Activated T-cell treated with anti-CD3 and anti-CD28 coated beads, Interleukin-2, amount 50 U/mL, for 72 hours (primary cell): ENCODE measurements around the gene TNS3. TPM values are rescaled to one million over a fixed set of nuclear protein-coding genes. Genes with fewer than 3 reads are reported as not detected.

Experiments
- ATAC-seq, 2 donors: fragments of 150-1000 bp; cut with Tn5 transposase; replicated peaks in 1 of 2; 2 replicates each; pipeline ENCODE4 v1.10.0; 2021; ENCODE audit warnings: moderate library complexity in 2 of 2, mild to moderate bottlenecking in 1 of 2
- DNase-seq, 2 donors: peaks; one replicate each; pipeline ENCODE4 v3.0.0; 2021 to 2022; ENCODE audit warnings: mixed read lengths in 1 of 2
- H3K27ac Mint-ChIP-seq: one replicate; pipeline ENCODE4 v1.8.0; 2022; ENCODE audit warnings: mild to moderate bottlenecking, moderate library complexity, mixed read lengths
- H3K27me3 Mint-ChIP-seq: one replicate; pipeline ENCODE4 v1.8.0; 2022; ENCODE audit warnings: low read depth, mixed read lengths
- H3K36me3 Mint-ChIP-seq, 2 donors: one replicate each; pipeline ENCODE4 v1.8.0; 2022; ENCODE audit warnings: mixed read lengths in 2 of 2, mild to moderate bottlenecking in 1 of 2; ENCODE audit not compliant: insufficient read depth in 2 of 2
- H3K4me1 Mint-ChIP-seq: one replicate; pipeline ENCODE4 v1.8.0; 2022; ENCODE audit warnings: low read depth, mixed read lengths
- H3K4me3 Mint-ChIP-seq, 2 donors: one replicate each; pipeline ENCODE4 v1.8.0; 2022; ENCODE audit warnings: mild to moderate bottlenecking in 2 of 2, mixed read lengths in 2 of 2, moderate library complexity in 2 of 2
- H3K9me3 Mint-ChIP-seq, 2 donors: one replicate each; pipeline ENCODE4 v1.8.0; 2022; ENCODE audit warnings: mixed read lengths in 2 of 2
- total RNA-seq, 2 donors: library from RNA; stranded (reverse); gene quantifications; one replicate each; pipeline ENCODE4 v1.2.3, GENCODE V29; 2022

Gene TNS3
- total RNA-seq, 2 donors from 2014 or later: 0.29 to 1.2 TPM

DNA sequence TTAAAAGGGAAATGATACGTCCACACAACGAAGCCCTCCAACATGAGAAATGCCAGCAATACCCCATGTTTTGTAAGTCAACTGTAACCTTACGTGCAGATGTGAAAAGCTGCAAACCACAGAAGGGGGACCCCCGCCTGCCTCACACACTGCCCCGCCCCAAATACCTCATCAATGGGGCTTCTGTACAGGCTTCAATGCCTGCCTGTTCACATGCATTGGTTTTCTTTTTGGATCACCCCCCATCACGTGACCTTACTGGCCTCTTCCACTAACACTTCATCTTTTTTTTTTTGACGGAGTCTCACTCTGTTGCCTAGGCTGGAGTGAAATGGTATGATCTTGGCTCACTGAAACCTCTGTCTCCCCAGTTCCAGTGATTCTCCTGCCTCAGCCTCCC lies 224.0 kb downstream of the TNS3 start:
- no peaks in the 10 kb centered on the region for H3K9me3 Mint-ChIP-seq
- no peaks in the 10 kb centered on the region for H3K27me3 Mint-ChIP-seq
- ATAC-seq (no peak), DNase-seq (peak in 1 of 2 donors; percentile 12)
- H3K36me3 Mint-ChIP-seq: no peaks in the 10 kb centered on the region
- no peaks in the 10 kb centered on the region for H3K4me1 Mint-ChIP-seq
- no peak overlapping the region for H3K4me3 Mint-ChIP-seq
- peak overlapping the region; percentile 18 for H3K27ac Mint-ChIP-seq

DNA sequence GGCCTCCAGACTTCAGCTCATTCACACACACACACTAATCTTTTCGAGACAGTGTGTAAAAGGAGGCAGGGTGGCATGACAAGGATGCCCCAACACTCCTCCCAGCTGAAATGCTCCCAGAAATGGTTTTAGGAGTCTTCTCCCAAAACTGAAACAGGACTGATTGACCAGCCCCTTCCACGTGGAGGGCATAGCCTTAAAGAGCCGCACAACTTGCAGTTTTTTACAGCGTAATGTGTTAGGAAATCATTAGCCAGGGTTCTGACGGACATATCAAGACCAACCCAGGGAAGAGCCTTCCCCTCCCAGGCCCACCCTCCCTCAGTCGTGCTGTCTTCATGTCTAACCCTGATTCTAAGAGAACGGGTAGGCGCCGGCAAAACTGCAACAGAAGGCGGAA lies 224.6 kb downstream of the TNS3 start:
- ATAC-seq (no peak), DNase-seq (no peak)
- H3K4me3 Mint-ChIP-seq: no peak overlapping the region
- H3K27me3 Mint-ChIP-seq: no peaks in the 10 kb centered on the region
- no peak overlapping the region for H3K27ac Mint-ChIP-seq
- no peaks in the 10 kb centered on the region for H3K9me3 Mint-ChIP-seq
- H3K4me1 Mint-ChIP-seq: no peaks in the 10 kb centered on the region
- H3K36me3 Mint-ChIP-seq: no peaks in the 10 kb centered on the region

DNA sequence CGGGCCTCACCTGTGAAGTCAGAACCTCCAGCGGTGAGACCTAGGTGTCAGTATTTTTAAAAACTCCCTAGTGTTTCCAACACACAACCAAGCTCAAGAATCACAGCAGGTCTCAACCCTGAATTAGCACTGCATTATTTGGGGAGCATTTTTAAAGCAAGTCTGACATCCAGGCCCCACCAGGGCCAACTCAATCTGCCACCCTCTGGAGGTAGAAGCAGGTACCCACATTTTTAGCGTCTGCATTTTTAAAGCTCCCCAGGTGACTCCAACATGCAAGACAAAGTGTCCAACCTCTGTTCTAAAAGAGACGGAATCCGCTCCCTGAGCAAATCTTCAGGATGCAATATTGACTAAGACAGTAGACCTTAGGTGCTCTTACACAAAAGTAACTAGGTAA lies 225.7 kb downstream of the TNS3 start:
- no peaks in the 10 kb centered on the region for H3K4me1 Mint-ChIP-seq
- no peak overlapping the region for H3K27ac Mint-ChIP-seq
- ATAC-seq (no peak), DNase-seq (no peak)
- no peak overlapping the region for H3K4me3 Mint-ChIP-seq
- no peaks in the 10 kb centered on the region for H3K27me3 Mint-ChIP-seq
- H3K36me3 Mint-ChIP-seq: no peaks in the 10 kb centered on the region
- H3K9me3 Mint-ChIP-seq: no peaks in the 10 kb centered on the region

DNA sequence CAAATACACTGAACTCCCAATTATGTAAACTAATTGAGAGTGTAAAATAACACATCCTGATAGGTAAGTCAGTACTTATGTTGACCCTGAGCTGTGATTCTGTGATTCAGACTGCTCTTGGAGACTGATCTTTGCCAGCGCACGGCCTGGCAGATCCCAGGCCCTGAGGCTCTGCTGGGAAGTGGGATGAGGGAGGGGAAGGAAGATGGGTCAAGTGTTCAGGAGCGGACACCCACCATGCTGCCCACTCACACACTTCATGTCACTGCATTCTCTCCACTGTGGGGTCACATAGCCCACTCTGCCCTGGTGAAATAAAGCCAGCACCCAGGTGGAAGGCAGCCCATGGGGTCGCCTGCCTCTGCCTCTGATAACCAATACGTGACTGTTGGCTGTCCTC lies 226.2 kb downstream of the TNS3 start:
- no peak overlapping the region for H3K27ac Mint-ChIP-seq
- H3K27me3 Mint-ChIP-seq: no peaks in the 10 kb centered on the region
- ATAC-seq: no peak
- no peaks in the 10 kb centered on the region for H3K36me3 Mint-ChIP-seq
- no peak overlapping the region for H3K4me3 Mint-ChIP-seq
- H3K4me1 Mint-ChIP-seq: no peaks in the 10 kb centered on the region
- DNase-seq: no peak
- no peaks in the 10 kb centered on the region for H3K9me3 Mint-ChIP-seq

DNA sequence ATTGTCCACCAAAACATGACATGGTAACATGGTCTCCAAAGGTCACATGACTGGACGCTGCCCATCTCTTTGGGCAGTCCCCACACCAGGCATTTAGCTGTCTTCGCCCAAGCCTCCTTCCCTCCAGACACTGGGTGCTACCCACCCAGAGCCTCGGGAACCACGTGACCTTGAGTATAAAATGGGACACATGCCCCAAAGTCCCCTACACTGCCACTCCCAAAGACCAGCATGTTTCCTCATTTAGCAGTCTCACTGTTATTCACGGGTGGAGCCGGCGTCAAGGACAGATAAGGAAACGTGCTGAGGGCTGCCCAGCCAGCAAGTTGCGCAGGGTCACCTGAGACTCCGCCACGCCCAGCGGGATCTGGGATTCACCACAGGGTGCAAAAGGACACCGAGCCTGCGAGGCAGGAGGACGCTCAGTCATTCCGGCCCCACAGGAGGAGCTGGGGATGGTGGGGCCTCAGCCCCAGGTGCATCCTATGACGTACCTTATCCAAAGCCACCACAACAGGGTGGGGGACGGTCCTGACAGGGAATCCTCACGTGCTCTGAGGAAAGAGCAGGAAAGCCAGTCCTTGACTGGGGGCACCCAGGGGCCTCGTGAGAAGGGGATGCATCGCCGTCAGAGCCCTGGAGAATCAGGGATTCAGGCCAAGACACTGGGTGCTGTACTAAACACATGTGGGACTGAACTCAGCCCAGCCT lies 226.9 kb downstream of the TNS3 start:
- no peak overlapping the region for H3K4me3 Mint-ChIP-seq
- no peak for ATAC-seq
- no peaks in the 10 kb centered on the region for H3K27me3 Mint-ChIP-seq
- DNase-seq: no peak
- H3K9me3 Mint-ChIP-seq: no peaks in the 10 kb centered on the region
- no peak overlapping the region for H3K27ac Mint-ChIP-seq
- no peaks in the 10 kb centered on the region for H3K4me1 Mint-ChIP-seq
- no peaks in the 10 kb centered on the region for H3K36me3 Mint-ChIP-seq

DNA sequence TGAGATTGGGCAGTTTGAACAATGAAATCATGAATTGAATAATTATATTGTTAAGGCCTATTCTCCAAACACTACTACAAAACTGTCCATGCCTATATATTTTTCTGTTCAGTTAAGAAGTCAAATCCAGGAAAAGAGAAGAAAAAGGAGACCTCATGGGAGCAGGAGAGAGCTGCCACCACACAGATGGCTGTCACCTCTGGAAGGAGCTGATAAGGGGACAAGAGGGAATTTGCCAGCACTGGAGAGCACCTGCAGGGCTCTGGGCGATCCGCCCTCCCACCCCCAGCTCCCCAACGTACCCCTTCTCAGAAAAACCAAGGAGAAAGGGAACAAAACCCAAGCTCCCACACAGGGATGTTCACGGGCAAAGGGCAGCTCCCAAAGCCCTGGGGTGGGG lies 227.8 kb downstream of the TNS3 start:
- no peaks in the 10 kb centered on the region for H3K4me1 Mint-ChIP-seq
- no peaks in the 10 kb centered on the region for H3K27me3 Mint-ChIP-seq
- no peak for DNase-seq
- no peak for ATAC-seq
- no peaks in the 10 kb centered on the region for H3K9me3 Mint-ChIP-seq
- no peaks in the 10 kb centered on the region for H3K36me3 Mint-ChIP-seq
- H3K4me3 Mint-ChIP-seq: no peak overlapping the region
- no peak overlapping the region for H3K27ac Mint-ChIP-seq

DNA sequence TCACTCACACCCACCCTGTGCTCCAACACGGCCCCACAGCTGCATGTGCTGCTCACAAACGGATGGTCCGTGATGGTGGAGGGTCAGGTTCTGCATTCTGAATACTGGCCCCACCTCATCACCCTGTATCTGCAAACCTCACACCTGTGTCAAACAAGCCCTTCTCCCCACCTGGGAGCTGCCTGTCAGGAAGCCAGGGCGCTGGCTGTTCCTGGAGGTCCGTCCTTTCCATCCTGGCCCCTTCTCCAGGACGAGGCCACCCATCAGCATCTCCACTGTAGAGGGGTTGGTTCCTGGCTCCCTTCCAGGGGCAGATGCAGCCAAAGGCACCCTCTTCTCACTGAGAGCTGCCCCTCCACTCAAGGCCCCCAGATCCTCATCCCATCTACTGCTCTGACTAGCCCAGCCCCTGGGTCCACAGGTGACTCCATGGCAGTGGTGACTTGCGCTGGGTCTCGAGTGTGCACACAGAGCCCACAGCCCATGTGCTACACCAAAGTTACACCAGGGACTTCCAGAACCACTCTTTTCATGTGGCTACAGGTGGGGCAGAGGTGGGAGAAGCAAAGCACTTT lies 229.4 kb downstream of the TNS3 start:
- ATAC-seq (no peak), DNase-seq (no peak)
- H3K4me3 Mint-ChIP-seq: no peak overlapping the region
- H3K27ac Mint-ChIP-seq: no peak overlapping the region
- H3K27me3 Mint-ChIP-seq: no peaks in the 10 kb centered on the region
- no peaks in the 10 kb centered on the region for H3K36me3 Mint-ChIP-seq
- H3K9me3 Mint-ChIP-seq: no peaks in the 10 kb centered on the region
- H3K4me1 Mint-ChIP-seq: no peaks in the 10 kb centered on the region

DNA sequence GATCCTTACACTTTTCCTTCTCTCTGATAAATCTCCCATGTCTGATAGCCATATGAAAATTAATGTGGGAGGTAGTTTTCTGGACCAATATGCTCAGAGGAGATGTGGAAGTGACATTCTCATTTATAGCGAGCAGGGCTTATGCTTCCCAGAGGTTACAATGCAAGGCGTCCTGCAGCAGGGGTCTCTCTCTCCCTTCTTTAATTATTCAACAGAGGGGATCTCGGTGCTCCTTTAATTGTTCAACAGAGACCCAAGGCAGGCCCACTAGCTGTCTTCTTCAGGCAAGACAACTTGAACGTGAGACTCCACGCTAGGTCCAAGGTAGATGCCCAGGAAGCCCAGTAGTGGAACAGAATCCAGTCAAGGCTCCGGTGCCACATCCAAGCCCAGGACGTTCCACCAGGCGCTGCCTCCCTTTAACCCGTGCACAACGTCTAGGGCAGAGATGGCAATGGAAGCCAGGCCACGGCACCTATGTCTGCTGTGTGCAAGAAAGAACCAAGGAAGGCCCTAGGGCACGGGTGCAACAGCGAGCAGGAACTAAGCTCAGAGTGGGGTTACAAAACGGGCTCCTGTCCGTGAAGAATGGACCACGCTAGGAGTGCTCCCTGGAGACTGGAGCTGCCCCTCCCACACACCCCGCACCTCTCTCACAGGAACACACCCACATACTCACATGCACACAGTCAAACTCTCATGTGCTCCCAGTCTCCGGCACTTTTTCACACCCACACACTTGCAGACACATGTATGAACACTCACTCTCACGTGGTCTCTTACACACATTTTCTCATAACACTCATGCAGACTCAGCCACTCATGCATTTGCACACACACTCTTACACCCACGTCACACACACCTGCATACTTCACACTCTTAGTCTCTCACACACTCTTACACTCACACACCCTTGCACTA lies 230.4 kb downstream of the TNS3 start:
- H3K27ac Mint-ChIP-seq: no peak overlapping the region
- H3K9me3 Mint-ChIP-seq: no peaks in the 10 kb centered on the region
- no peaks in the 10 kb centered on the region for H3K36me3 Mint-ChIP-seq
- no peaks in the 10 kb centered on the region for H3K27me3 Mint-ChIP-seq
- no peaks in the 10 kb centered on the region for H3K4me1 Mint-ChIP-seq
- no peak overlapping the region for H3K4me3 Mint-ChIP-seq
- ATAC-seq: no peak
- DNase-seq: no peak

DNA sequence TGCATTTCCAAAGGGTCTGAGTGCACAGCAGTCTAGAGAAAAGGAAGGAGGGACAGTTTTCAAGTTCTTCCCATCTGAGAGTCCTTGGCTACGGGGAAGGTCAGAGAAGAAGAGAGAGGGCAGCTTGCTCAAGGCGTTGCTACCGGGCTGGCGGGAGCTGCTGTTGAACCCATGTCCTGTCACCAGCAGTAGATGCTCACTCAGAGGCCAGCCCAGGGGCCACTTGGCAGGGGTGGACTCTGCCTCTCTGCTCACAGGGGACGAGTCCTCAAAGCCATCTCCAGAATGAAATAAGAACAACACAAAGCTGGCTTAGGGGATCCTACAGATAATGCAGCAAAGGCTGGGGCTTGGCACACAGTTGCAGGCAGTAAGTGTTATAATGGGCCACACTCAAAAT lies 231.5 kb downstream of the TNS3 start:
- Mint-ChIP-seq H3K36me3 (no peaks in the 10 kb centered on the region), H3K27ac (no peak overlapping the region), H3K27me3 (no peaks in the 10 kb centered on the region), H3K4me3 (no peak overlapping the region), H3K9me3 (no peaks in the 10 kb centered on the region), H3K4me1 (no peaks in the 10 kb centered on the region)
- ATAC-seq (no peak), DNase-seq (no peak)

DNA sequence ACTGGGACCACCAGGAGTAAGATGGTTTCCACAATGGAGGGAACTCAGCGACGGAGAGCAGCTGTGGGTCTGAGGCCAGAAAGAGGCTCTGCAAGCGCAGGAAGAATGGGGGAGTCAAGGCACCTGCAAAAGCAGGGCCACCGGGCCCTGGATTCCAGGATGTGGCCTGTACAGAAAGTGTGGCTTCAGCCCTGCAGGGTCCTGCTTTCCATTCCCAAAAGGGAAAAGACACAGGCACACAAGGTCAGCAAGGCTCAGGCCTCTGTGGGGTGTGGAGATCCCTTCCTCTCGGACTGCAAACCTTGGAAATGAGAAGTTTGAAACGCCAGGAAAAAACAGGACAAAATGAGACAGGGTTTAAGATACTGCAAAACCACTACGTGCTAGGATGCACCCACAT lies 232.5 kb downstream of the TNS3 start:
- Mint-ChIP-seq H3K27ac (no peak overlapping the region), H3K27me3 (no peaks in the 10 kb centered on the region), H3K36me3 (no peaks in the 10 kb centered on the region), H3K9me3 (no peaks in the 10 kb centered on the region), H3K4me3 (no peak overlapping the region), H3K4me1 (no peaks in the 10 kb centered on the region)
- no peak for DNase-seq
- ATAC-seq: no peak

DNA sequence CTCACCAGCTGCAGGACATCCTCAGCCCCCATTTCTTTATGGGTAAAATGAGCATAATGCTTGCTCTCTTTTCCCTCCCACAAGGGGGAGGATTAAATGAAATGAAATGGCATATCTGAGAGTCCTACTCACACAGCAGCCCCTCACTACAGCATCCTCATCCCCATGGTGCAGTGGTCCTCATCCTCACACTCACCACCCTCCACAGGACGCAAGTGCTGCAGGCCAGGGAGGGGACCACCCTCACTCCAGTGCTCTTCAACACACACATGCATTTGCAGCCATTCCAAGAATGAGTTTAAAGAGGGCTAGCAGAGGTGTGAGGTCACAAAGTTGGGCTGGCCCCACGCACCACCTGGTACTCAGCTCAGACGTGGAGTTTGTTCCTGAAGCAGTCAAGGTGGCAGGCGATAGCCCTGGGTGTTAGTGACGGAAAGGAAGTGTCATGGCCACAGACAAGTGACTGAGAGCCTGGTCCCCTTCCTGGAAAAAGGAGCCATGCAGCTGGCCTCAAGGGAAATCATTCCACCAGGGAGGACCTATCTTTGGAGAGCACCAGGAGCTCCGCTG lies 234.0 kb downstream of the TNS3 start:
- Mint-ChIP-seq H3K27ac (no peak overlapping the region), H3K4me1 (no peaks in the 10 kb centered on the region), H3K4me3 (no peak overlapping the region), H3K36me3 (no peaks in the 10 kb centered on the region), H3K9me3 (no peaks in the 10 kb centered on the region), H3K27me3 (no peaks in the 10 kb centered on the region)
- ATAC-seq (no peak), DNase-seq (no peak)

DNA sequence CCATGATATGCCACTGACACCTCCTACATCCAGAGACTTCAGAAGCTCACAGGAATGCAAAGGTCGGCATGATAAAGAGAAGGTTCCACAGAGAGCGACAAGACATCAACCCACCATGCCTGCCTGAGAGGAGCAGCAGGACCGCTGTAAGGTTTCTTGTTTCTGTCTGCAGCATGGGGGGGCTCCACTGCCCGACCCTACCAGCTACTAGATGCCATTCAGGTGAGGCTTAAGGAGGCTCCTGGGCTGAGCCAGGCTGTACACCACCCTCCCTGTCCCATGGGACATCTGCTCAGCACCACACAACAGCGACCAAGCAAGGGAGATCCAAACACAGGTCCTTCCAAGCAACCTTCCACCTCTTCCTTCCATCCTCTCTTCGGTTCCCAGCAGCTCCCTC lies 234.6 kb downstream of the TNS3 start:
- DNase-seq (no peak), ATAC-seq (no peak)
- no peaks in the 10 kb centered on the region for H3K27me3 Mint-ChIP-seq
- H3K9me3 Mint-ChIP-seq: no peaks in the 10 kb centered on the region
- no peaks in the 10 kb centered on the region for H3K4me1 Mint-ChIP-seq
- H3K27ac Mint-ChIP-seq: no peak overlapping the region
- no peaks in the 10 kb centered on the region for H3K36me3 Mint-ChIP-seq
- no peak overlapping the region for H3K4me3 Mint-ChIP-seq

DNA sequence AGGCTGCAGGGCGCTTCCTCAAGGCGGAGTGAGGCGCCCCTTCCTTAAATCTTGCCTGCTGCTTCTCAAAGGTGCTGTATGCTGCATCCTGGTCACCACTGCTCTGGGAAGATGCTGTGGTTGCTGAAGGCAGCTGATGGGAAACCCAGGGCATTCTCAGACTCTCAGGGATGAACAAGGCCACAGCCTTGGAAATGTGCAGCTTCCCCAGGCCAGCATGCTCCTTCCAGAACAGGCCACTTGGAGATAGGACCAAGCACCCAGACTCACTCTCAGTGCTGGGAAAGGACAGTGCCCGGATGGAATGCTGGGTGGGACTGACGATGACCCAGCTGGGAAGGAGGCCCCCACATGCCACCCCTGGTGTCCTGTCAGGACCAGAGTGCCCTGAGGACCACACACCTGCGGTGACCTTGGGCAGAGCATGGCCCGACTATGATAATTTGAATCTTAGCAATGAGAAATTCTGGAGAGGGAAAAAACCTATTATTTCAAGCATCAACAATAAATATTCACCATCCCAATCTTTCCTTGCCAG lies 235.5 kb downstream of the TNS3 start:
- Mint-ChIP-seq H3K36me3 (no peaks in the 10 kb centered on the region), H3K27ac (no peak overlapping the region), H3K4me3 (no peak overlapping the region), H3K9me3 (no peaks in the 10 kb centered on the region), H3K4me1 (no peaks in the 10 kb centered on the region), H3K27me3 (no peaks in the 10 kb centered on the region)
- ATAC-seq (no peak), DNase-seq (no peak)
